ENCODE results near the gene MYO5A.

- TF ChIP-seq EP300 (IDR thresholded peaks at IDR 0.05) (no peak), POLR2A (IDR thresholded peaks at IDR 0.05; ENCODE audit: low read depth) (no peak), CTCF (IDR thresholded peaks at IDR 0.05) (no peak), POLR2AphosphoS5 (IDR thresholded peaks at IDR 0.05) (no peak)
Measured at GRCh38 chr15:52466716-52467115, 62.0 kb downstream of the MYO5A start.
